Daoy (cell line): ENCODE results near the gene ZNF324B. TPM values are rescaled to one million over a fixed set of nuclear protein-coding genes. Genes with fewer than 3 reads are reported as not detected.
"Not testable (repeated sequence)": the region's sequence is repeated elsewhere in the genome, so short reads cannot be mapped to it uniquely, and the experiment has no call there.

Experiments used
- DNase-seq: peaks from one replicate; pipeline ENCODE4 v3.0.0-alpha.2; 2015; ENCODE audit warnings: low read depth
- total RNA-seq: library from RNA; depleted of rRNA; stranded (reverse); fragments of >200 nt; shearing (Covaris generic); gene quantifications from 2 replicates; pipeline ENCODE4 v1.2.3, GENCODE V29; 2014

ZNF324B gene
- total RNA-seq, 1 experiment from 2014 or later, result 13.5 TPM

- DNase-seq, result no peak
These were observed 3.9 kb downstream of the ZNF324B start for GRCh38 chr19:58455306-58455705.

- no peak for DNase-seq
These were observed 4.7 kb downstream of the ZNF324B start for GRCh38 chr19:58456111-58456510.

- DNase-seq, result no peak
These were observed 8.6 kb downstream of the ZNF324B start for GRCh38 chr19:58460039-58460438.

- DNase-seq, result no peak
These were observed 14.8 kb downstream of the ZNF324B start for GRCh38 chr19:58466089-58466759.

GRCh38 chr19:58466760-58467589 is 15.6 kb downstream of the ZNF324B start, which contains the start of gene ZNF324:
Gene ZNF324, plus strand, starts transcription at chr19:58467080. Its CDS starts 2,106 bp downstream, at chr19:58469186.
- peak; percentile 99 for DNase-seq

- DNase-seq, result no peak
These were observed 16.9 kb downstream of the ZNF324B start for GRCh38 chr19:58468216-58468839.

- DNase-seq, result no peak
These were observed 18.0 kb downstream of the ZNF324B start for GRCh38 chr19:58469241-58470013.

GRCh38 chr19:58470837-58471543 is 19.6 kb downstream of the ZNF324B start:
- DNase-seq, result not testable (repeated sequence)

GRCh38 chr19:58471736-58472135 is 20.3 kb downstream of the ZNF324B start:
- DNase-seq, result no peak

GRCh38 chr19:58473775-58474174 is 22.4 kb downstream of the ZNF324B start:
- DNase-seq, result no peak

- DNase-seq, result no peak
These were observed 23.0 kb downstream of the ZNF324B start for GRCh38 chr19:58474291-58474996.

GRCh38 chr19:58474997-58475713 is 23.7 kb downstream of the ZNF324B start:
- DNase-seq, result no peak

- peak; percentile 99 for DNase-seq
These were observed 24.5 kb downstream of the ZNF324B start, which contains the start of gene ZNF446 for GRCh38 chr19:58475714-58476497. Gene ZNF446, plus strand, starts transcription at chr19:58476352. Its CDS starts 867 bp downstream, at chr19:58477219.

- no peak for DNase-seq
These were observed 25.1 kb downstream of the ZNF324B start for GRCh38 chr19:58476498-58477015.

GRCh38 chr19:58477130-58477529 is 25.7 kb downstream of the ZNF324B start:
- no peak for DNase-seq

- no peak for DNase-seq
These were observed 26.4 kb downstream of the ZNF324B start for GRCh38 chr19:58477871-58478270.

GRCh38 chr19:58479303-58479702 is 27.9 kb downstream of the ZNF324B start:
- DNase-seq, result no peak

- DNase-seq, result no peak
These were observed 28.5 kb downstream of the ZNF324B start for GRCh38 chr19:58479736-58480480.
